GM18519 (cell line): ENCODE measurements around the gene FAXDC2.
A peak's percentile ranks its signal among the peaks of the same experiment; 100 is the strongest.
"Not testable (repeated sequence)": the region's sequence is repeated elsewhere in the genome, so short reads cannot be mapped to it uniquely, and the experiment has no call there.

Experiments
- ATAC-seq: cut with Tn5 transposase; IDR thresholded peaks from one replicate; pipeline ENCODE4 v1.9.1; 2021; ENCODE audit warnings: mild to moderate bottlenecking, moderate library complexity; ENCODE audit not compliant: unreplicated experiment, low FRiP score

FAXDC2 gene

DNA sequence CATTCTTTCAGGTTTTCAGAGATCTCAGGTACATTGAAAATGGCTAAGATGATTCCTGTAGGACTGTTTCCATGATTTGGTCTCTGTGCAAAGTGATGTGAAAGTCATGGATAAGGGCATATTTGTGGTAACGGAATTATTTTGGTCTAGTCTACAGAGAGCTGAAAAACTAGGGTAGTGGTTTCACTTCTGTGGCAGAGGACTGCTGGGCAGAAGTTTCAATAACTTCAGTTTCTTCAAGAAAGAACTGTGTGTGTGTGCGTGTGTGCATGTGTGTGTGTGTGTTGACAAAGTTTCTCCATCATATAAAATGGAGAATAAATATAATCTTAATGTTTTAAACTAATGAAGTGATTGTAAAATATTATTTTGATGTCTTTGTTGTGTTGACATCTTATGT lies 12.4 kb upstream of the FAXDC2 start:
- ATAC-seq, result no peak

DNA sequence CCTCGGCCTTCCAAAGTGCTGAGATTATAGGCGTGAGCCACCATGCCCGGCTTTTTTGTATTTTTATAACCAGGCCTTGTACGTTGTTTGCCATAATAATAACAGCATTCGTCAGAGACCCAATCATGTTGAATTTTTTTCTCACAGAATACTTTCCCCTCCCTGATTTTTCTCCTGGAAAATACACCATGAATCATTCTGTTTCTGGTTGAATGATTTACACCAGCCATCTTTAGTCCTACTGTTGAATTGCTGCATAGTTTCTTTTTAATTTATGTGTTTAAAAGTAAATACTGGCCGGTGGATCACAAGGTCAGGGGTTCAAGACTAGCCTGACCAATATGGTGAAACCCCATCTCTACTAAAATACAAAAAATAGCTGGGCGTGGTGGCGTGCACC lies 11.5 kb upstream of the FAXDC2 start:
- no peak for ATAC-seq

DNA sequence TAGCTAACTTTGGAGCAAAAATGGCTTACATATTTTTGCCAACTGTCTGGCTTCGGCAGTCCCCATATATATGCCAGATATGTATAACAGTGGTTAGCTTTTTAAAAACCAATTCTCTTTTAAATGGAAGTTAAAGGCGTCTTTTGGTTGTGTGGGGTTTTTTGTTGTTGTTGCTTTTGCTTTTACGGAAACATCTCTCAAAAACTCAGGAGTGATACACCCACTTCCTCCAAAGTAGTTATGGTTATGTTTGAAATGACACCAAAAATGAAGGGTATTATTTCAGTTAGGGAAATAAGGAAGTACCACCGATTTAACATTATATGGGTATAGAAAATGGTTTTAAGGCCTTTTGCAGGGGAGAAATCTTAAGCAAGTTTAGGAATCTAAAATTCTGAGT lies 10.4 kb upstream of the FAXDC2 start:
- ATAC-seq, result no peak

DNA sequence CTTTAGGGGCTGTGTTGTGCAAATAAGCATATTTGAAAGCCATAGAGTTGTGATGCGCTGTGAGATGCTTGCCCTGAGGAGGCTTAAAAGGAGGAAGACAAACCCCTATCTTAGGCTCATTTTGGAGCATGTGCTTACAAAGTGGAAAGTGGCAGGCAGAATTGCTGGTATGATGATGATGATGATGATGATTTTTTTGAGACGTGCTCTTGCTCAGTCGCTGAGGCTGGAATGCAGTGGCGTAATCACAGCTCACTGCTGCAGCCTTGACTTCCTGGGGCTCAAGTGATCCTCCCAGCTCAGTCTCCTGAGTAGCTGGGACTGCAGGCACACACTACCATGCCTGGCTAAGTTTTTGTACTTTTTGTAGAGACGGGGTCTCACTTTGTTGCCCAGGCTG lies 9.7 kb upstream of the FAXDC2 start:
- ATAC-seq, result no peak

DNA sequence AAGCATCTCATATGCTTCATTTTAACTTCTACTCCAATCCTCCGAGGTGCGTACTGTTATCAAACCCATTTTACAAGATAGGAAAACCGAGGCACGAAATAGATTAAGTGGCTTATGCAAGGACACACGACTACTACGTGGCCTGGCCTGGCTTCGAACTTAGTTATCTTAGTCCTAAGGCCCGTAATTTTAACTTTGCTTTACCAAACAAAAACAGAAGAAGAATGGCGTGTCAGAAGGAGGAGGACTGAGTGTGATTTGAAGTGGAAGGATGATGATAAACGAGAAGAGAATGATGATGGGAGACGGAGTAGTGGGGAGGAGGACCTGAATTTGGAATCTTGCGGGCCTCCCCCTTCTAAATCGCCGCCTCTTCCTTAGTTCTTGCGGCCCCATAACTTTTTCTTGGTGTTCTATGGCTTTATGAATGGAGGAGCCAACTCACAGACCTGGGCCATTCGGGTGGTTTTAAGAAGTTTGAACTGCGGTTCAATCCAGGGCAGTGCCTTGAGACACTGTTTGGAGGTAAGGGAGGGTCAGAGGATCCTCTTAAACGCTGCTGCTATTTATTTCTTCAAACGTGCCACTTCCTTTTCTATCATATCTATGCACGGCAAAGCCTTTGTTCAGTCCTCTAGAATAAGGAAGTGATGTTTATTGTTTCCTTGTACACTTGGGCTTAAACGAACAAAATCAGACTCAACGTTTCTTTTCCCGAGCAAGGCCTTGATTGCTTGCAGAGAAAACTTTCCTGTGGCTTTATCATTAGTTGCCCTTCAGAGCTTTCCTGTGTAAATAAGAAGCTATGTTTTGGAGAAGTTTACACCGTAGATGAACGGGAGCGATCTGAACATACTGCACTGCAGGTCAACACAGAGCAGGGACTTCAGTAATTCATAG lies 8.8 kb upstream of the FAXDC2 start:
- ATAC-seq, result peak; percentile 27

DNA sequence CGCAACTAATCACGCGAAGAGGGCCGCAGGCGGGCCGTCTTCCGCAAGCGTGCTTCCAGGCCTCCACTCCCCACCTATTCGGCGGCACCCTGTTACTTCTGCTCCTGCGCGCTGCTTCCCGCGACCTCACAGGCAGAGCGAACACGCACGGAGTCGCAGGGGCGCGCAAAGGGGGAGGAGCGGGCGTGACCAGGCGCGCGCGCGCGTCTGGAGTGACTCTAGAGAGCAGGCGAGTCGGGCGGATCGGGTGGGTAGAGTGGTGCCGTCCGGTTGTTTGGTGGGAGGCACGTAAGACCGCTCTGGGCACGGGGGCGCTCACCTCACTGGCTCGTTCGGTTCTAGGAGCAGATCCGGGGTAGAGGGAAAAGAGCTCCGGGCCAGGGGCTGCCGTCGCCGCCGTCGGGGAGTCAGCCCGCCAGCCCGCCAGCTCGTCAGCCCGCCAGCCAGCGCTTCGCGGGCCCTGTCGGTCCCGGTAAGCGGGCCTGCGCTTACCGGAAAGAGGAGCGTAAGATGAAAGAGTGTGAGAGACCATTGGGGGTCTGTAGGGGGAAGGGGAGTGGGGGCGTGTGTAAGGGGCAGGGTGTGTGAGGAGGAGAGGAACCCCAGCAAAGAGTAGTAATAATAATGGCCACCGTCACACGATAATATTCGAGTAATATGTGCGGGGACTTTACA lies 8.0 kb upstream of the FAXDC2 start, which contains the start of gene CNOT8:
Gene CNOT8, plus strand, starts transcription at position 331 of the 675 bp plus-strand sequence. CDS start 4,652 bp downstream, outside the sequence.
- ATAC-seq, result peak; percentile 61

DNA sequence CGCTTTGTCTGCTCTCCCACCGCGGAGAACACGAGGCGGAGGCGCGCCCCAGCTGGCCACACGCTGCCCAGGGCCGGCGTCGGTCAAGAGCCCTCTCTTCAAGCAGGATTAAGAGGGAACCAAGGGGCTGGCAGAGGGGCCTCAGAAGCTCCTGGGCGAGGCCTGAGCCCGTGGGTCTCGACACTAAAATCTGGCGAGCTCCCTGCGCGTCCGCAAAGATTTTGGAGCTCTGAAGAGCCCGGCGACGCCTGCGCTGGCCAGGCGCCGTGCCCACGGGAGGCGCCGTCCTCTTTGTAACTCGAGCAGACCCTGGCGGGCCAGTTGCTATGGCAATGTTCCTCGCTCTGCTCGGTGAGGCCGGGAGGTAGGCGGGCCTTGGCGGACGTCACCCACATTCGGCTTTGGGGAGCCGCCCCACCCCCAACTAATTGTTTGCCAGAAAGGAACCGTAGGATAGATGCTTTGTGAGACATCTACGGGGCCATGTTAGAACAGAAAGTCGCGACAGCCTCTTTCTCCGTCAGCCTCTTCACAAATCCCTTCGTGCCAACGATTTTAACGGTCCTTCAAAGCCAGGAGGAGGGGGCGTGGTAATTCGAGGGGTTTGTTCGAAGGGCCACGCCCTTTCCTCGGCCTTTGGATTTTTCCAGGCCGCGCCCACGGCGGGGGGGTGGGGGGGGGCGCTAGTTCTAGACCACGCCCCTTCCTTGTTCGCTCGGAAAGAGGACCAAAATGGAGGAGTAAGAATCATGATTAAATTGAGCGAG lies 7.3 kb upstream of the FAXDC2 start:
- peak; percentile 51 for ATAC-seq

DNA sequence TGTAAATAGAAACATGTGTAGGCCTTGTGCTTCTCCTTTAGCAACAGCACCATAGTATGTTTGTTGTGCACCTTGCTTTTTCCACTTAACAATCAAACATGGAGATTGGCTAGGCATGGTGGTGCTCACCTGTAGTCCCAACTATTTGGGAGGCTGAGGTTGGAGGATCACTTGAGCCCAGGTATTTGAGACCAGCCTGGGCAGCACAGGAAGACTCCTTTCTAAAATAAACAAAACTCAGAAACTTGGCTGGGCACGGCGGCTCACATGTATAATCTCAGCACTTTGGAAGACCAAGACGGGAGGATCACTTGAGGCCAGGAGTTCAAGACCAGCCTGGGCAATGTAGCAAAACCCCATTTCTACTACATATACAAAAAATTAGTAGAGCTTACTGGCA lies 948 bp upstream of the FAXDC2 start:
- no peak for ATAC-seq

DNA sequence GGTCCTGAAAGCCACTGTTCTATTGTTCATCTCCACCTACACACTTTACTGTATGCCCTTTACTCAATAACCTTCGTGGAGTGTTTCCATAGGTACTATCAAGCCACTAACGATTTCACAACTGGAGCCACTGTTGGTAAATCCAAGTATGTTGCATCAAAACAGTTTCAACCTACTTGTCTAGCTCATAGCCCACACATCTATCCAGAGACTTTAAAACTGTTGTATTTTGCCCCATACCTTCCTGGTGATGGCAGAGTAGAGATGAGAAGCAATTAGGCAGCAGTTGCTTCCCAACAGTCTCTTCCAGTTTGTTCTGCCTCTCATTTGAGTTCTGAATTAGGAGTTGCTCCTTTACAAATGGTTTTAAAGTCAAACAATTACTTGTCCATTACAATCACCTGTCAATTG lies 607 bp downstream of the FAXDC2 start:
- no peak for ATAC-seq

DNA sequence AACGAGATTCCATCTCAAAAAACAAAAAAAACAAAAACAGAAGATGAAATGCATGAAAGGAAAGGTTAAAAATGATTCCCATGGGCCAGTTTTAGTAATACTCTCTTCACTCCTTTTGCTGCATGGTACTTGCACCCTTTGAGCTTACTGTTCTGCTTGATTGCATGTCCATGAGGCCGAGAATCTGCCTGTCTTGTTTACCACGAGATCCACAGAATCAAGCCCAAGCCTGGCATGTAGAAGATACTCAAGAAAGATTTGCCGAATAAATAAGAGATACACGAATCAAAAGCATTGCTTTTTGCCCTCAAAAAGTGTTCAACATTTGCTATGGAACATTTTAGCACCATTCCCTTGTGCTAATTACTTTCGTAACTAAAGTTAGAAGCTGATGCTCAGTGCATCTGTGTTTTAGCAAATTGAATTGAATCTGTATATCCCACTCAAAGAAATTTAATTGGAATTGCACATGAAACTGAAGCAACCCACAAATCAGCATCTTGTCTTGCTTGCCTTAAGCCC lies 1.1 kb downstream of the FAXDC2 start:
- no peak for ATAC-seq

DNA sequence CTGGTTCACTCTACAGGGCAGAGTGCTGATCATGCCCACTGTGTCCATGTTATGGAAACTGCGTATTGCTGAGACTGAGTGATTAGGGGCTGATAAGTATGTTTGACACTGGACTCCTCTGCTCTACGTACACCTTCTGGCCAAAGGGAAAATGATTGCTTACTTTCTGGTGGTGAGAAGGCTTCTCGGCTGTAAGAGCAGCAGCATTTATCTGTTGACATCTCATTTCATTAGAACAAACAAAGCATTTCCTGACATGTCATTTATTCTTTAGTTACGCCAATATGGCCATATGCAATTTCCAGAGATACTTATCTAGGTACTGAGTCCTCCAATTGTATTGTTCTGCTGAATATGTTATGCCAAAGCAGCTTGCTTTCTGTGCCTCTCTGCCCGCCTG lies 5.6 kb downstream of the FAXDC2 start:
- no peak for ATAC-seq

DNA sequence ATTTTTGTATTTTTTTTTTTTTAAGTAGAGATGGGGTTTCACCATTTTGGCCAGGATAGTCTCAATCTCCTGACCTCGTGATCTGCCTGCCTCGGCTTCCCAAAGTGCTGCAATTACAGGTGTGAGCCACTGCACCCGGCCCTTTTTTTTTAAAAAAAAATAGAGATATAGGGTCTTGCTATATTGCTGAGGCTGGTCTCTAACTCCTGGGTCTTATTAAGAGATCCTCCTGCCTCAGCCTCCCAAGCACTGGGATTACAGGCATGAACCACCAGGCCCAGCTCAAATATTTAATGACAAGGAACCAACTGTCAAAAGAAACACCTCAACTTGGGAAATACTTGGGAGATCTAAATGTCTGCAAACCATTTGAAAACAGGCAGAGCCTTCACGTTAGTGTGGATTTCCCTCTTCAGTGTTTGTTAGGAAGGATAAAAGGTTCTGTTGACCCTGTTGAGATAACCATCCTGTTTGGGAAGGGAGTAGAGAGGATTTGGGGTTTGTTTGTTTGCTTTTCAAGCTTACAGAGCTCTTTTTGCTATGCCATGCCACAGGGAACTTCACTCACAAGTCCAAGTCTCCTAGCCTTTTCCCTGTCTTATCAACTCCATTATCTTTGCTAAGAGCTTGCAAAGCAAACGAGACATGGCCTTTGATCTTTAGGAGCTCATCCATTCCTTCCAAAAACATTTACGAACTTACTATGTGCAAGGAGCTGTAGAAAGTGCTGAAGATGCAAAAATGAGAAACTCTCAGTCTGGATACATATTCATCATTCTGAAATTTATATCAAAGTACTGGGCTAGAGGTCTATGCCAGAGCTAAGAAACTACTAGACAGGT lies 7.5 kb downstream of the FAXDC2 start:
- no peak for ATAC-seq

DNA sequence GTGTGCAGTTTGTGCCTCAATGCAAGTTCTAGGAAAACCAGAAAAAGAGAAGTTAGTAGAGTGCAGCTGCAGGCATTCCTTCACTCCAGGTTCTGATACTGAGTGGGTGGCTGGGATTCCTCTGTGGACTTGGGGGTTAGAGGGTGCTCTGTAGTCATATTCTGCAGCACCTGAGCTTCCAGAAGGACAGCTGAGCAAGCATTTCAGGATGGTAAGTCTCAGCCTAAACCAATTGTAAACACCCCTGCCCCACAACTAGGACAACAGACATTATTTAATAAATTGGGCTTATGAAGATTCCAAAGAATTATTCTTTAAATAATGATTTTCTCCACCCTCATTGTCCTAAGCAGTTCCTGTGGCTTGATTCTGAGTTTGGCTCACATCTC lies 9.1 kb downstream of the FAXDC2 start:
- no peak for ATAC-seq

DNA sequence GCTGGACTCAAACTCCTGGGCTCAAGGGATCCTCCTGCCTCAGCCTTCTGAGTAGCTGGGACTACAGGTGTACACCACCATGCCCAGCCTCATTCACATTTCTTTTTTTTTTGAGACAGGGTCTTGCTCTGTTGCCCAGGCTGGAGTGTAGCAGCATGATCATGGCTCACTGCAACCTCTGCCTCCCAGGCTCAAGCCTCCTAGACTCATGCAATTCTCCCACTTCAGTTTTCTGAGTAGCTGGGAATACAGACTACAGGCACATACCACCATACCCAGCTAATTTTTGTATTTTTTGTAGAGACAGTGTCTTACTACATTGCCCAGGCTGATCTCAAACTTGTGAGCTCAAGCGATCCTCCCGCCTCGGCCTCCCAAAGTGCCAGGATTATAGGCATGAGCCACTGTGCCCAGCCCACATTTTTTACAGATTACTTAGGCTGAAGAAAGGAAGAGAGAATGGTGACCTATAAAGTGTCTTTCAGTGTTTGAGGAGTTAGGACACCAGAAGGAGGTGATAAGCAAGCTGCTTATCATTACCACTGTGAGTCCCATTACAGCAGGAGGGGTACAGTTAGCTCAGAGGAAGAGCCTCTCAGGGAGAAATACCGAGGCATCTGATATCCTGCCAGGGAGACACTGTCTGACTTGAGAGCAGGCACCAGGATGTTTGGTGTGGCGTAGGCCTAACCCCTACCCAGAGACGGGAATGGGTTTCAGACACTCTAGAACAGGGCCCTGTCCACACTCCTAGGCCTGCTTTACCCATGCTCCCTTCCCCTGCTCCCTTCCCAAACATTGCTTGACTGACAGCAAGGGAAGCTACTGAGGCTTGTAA lies 9.7 kb downstream of the FAXDC2 start:
- ATAC-seq, result no peak

DNA sequence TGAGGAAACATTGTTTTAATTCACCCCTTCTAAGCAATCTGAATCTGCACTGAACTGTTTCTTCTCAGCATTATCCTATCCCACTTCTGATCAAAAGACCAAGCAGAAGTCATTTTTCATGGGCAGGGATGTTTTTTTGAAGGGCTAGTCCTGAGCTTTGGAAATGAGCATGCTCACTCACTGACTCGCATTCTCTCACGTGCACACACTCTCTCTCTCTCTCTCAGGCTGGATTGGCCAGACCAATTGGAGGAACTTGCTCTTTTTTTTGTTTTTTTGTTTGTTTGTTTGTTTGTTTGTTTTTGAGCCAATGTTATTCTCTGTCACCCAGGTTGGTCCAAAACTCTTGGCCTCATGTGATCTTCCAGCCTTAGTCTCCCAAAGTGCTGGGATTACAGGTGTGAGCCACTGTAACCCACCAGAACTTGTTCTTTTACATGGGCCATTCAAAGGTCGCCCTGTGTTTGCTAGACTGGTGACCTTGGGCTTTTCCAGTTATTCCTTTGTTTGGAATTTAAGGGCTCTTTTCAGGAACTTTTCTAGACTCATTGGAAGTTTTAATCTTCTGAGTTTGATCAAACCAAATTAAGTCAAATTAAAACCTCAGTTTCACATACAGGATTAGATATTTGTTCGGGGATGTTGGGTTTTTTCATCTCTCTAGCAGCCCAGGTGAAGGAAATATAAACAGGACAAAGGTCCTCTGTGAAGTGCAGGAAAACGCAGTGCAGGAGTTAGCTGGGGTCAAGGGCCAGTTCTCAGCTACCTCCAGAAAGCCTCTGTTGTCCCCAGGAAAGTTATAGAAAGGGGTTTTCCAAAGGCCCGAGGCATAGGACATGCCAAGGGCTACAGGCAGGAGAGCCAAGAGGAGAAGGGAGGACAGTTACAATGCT lies 13.1 kb downstream of the FAXDC2 start:
- no peak for ATAC-seq

DNA sequence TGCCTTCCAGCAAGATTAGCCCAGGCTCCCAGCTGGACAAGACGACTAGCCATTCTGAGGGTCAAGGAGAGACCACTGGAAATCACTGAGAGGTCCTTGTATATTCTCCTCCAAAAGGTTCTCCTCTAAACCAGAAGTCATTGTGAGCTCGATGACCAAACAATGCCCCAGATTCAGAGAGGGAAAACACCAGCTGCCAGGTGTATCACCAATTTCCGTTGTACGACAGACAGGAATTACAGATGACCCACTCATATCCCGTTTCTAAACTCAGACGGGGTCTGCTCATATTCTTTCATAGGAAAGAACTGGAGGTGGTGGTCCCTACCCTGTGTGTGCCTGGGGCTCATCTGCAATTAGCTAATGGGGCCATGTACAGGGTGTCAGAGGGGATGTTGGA lies 14.2 kb downstream of the FAXDC2 start:
- no peak for ATAC-seq

DNA sequence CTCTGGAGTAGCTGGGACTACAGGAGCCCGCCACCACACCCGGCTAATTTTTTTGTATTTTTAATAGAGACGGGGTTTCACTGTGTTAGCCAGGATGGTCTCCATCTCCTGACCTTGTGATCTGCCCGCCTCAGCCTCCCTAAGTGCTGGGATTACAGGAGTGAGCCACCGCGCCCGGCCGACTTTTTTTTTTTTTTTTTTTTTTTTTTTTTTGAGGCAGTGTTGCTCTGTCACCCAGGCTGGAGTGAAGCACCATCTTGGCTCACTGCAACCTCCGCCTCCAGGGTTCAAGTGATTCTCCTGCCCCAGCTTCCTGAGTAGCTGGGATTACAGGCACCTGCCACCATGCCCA lies 14.7 kb downstream of the FAXDC2 start:
- not testable (repeated sequence) for ATAC-seq

DNA sequence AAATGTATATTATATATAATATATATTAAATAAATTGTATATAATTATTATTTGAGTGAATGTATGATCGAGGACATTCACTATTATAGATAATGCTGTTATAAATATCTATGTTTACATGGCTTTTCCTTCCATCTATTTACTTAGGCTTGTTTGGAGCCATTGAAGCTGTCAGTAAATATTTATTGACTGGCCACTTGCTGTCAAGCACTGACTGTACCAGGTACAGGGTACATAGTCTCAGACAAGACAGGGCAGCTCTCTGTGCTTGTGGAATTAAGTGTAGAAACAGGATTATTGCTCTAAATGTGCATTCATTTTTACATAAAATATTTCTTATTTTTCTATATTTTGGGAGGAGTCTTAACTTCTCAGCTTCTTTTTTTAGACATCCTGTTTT lies 16.4 kb downstream of the FAXDC2 start:
- ATAC-seq, result no peak
